AG04449 (cell line): Measurements from ENCODE around the gene OGFR.

Source experiments
- CTCF ChIA-PET: fragments of 350-600 bp; formaldehyde crosslinking; extraction: SDS; loops from one replicate; lab custom pipeline; 2021; ENCODE audit warnings: antibody characterized with exemption; lab: Yijun Ruan, JAX
- POLR2A ChIA-PET: fragments of 400-600, 350-600 bp; formaldehyde crosslinking; extraction: SDS; loops from one replicate; lab custom pipeline; 2020; ENCODE audit warnings: antibody characterized with exemption, inconsistent platforms; lab: Yijun Ruan, JAX
- DNase-seq: peaks from one replicate; pipeline ENCODE4 v3.0.0-alpha.2; 2010; ENCODE audit warnings: low read depth, low spot score
- H3K4me3 ChIP-seq: 2 replicates; pipeline ENCODE4 v1.5.1; 2011; ENCODE audit warnings: low read depth, mild to moderate bottlenecking, control low read depth, low read length
- TF ChIP-seq, protein P1 (sequence below): IDR thresholded peaks from one replicate; pipeline ENCODE4 v1.5.1; 2011; ENCODE audit warnings: mild to moderate bottlenecking, moderate library complexity, low read length, control low read depth, inconsistent platforms; ENCODE audit not compliant: insufficient read depth; ENCODE audit errors: missing control alignments

OGFR gene

DNA sequence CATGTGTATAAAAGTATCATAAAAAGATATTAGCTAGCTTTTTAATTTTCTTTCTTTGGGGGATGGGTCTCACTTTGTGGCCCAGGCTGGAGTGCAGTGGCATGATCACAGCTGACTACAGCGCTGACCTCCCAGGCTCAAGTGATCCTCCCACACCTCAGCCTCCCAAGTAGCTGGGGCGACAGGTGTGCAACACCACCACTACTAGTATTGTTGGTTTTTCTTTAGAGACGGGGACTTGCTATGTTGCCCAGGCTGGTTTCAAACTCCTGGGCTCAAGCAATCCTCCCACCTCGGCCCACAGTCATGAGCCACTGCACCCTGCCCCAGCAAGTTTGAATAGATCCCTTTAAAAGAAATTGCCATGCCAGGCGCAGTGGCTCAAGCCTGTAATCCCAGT is 50.5 kb downstream of the OGFR start:
- TF ChIP-seq, protein P1, sequence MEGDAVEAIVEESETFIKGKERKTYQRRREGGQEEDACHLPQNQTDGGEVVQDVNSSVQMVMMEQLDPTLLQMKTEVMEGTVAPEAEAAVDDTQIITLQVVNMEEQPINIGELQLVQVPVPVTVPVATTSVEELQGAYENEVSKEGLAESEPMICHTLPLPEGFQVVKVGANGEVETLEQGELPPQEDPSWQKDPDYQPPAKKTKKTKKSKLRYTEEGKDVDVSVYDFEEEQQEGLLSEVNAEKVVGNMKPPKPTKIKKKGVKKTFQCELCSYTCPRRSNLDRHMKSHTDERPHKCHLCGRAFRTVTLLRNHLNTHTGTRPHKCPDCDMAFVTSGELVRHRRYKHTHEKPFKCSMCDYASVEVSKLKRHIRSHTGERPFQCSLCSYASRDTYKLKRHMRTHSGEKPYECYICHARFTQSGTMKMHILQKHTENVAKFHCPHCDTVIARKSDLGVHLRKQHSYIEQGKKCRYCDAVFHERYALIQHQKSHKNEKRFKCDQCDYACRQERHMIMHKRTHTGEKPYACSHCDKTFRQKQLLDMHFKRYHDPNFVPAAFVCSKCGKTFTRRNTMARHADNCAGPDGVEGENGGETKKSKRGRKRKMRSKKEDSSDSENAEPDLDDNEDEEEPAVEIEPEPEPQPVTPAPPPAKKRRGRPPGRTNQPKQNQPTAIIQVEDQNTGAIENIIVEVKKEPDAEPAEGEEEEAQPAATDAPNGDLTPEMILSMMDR, result no peak
- ChIA-PET CTCF (interaction anchor here (0.6 to 2.8 kb wide), 4 partner anchors 9 to 334 kb away, joined by 3 to 9 read pairs (median 4); no protein-coding TSS in a partner anchor), POLR2A (no interaction called here)
- no peak for DNase-seq
- no peak overlapping the region for H3K4me3 ChIP-seq

DNA sequence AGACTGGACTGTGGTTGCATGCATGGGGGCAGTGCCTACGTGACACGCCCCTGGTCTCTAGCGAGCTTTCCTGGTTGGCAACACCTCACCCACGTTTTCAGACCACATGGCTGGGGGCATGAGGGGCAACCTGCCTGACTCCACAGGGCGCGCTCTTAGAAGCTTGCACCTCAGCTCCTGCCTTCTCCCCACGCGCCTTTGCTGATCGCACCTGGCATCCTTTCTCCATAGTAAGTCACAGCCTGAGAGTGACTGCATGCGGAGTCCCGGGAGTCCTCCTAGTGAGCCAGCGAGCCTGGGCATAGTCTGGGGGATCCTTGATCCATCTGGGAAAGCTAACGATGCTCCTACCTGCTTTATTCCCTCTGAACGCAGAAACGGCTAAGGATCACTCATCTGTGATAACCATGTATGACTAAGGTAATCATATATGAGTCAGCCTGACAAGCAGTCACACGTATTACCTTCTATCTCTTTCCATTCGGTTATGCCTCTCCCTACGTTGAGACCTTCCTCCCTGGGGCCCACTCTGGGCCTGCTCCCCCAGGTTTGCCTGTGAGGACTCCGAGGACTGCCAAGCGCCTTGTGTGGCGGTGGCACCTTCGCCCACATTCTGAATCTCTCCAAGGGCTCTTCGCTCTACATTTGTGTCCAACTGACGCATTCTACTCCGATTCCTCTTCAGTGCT is 52.4 kb downstream of the OGFR start:
- no peak for DNase-seq
- ChIA-PET CTCF (interaction anchor here (1.0 to 2.8 kb wide), 3 partner anchors 11 to 49 kb away, joined by 3 to 9 read pairs (median 3); no protein-coding TSS in a partner anchor), POLR2A (no interaction called here)
- no peak overlapping the region for H3K4me3 ChIP-seq
- TF ChIP-seq, protein P1, result no peak

DNA sequence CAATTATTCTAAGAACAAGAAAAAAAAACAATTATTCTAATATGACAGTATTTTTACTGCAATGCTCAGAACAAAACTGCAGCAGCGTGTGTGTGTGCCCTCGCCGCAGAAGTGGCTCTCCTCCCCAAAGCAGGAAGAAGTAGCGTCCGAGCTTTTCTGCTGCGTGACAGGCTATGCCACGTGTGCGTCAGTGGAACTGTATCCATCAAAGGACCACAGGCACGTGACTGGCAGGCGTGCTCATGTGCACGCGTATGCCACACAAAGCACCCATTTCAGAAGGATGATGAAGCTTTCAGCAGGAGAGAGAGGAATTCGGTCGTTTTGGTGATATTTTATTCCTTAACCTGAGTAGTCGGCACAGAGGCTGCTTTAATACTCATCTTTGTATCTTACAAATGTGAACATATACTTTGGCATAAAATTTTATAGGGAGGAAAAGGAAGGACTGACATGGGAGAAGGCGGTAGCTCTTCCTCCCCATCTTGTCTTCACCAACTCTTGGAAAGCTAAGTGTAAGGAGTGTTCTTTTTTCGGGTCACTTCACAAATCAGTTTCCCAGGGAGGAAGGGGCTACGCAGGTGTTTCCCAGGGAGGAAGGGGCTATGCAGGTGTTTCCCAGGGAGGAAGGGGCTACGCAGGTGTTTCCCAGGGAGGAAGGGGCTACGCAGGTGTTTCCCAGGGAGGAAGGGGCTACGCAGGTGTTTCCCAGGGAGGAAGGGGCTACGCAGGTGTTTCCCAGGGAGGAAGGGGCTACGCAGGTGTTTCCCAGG is 53.6 kb downstream of the OGFR start:
- ChIA-PET POLR2A (no interaction called here), CTCF (interaction anchor here (0.8 to 1.4 kb wide), 4 partner anchors 17 to 63 kb away, joined by 3 read pairs; no protein-coding TSS in a partner anchor)
- TF ChIP-seq, protein P1, result no peak
- DNase-seq, result no peak
- H3K4me3 ChIP-seq, result no peak overlapping the region

DNA sequence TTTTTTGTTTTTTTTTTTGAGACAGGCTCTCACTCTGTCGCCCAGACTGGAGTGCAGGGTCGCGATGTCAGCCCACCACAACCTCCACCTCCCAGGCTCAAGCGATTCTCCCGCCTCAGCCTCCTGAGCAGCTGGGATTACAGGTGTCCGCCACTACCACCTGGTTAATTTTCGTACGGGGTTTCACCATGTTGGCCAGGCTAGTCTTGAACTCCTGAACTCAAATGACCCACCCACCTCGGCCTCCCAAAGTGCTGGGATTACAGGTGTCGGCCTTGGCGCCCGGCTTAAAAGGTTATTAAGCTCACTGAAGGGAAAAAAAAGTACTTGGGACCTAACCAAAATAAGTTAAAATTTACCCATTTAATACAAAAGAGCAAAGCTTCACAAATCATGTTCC is 55.1 kb downstream of the OGFR start:
- ChIA-PET POLR2A (no interaction called here), CTCF (interaction anchor here (0.6 to 2.8 kb wide), 8 partner anchors 9 to 193 kb away, joined by 3 to 9 read pairs (median 4); no protein-coding TSS in a partner anchor)
- DNase-seq, result no peak
- H3K4me3 ChIP-seq, result no peak overlapping the region; the same call in 1 of the 2 replicates
- TF ChIP-seq, protein P1, result no peak

DNA sequence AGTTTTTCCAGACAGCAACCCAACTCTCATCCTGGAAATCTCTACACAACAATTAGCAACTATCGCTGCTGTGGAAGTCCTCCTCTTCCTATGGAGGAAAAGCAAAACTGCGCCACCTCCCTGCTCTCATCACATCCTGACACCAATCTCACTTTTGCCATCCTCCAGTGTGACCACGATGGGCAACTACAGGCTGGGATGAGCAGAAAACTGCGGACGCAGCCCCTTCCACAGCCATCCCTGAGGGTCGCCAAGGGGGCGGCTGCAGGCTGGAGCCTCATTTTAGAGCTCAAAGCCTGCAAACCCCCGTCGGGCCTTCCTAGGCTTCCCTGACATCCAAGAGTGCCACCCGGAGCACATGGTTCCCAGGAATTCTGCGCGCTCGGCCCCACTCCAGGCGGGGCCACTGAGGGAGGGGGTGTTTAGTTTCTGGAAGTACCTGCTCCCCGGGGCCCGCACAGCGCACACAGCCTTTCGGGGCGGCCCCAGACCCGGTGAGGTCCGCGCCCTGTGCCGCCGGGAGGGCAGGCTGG is 55.8 kb downstream of the OGFR start:
- DNase-seq, result no peak
- ChIA-PET POLR2A (no interaction called here), CTCF (interaction anchor here (1.0 to 2.8 kb wide), 6 partner anchors 9 to 61 kb away, joined by 3 to 8 read pairs (median 4); no protein-coding TSS in a partner anchor)
- TF ChIP-seq, protein P1, result peak; percentile 16
- H3K4me3 ChIP-seq, result peak overlapping the region; percentile 72
